Stimulated activated CD8-positive, alpha-beta memory T cell treated with anti-CD3 and anti-CD28 coated beads, Interleukin-4, amount 100 ng/mL, for 48 hours (primary cell): ENCODE measurements around the gene ADAM23.
"Not testable (repeated sequence)": the region's sequence is repeated elsewhere in the genome, so short reads cannot be mapped to it uniquely, and the experiment has no call there.

Source experiments
- DNase-seq: peaks from one replicate; pipeline ENCODE4 v3.0.0-alpha.2; 2020

ADAM23 gene, protein sequence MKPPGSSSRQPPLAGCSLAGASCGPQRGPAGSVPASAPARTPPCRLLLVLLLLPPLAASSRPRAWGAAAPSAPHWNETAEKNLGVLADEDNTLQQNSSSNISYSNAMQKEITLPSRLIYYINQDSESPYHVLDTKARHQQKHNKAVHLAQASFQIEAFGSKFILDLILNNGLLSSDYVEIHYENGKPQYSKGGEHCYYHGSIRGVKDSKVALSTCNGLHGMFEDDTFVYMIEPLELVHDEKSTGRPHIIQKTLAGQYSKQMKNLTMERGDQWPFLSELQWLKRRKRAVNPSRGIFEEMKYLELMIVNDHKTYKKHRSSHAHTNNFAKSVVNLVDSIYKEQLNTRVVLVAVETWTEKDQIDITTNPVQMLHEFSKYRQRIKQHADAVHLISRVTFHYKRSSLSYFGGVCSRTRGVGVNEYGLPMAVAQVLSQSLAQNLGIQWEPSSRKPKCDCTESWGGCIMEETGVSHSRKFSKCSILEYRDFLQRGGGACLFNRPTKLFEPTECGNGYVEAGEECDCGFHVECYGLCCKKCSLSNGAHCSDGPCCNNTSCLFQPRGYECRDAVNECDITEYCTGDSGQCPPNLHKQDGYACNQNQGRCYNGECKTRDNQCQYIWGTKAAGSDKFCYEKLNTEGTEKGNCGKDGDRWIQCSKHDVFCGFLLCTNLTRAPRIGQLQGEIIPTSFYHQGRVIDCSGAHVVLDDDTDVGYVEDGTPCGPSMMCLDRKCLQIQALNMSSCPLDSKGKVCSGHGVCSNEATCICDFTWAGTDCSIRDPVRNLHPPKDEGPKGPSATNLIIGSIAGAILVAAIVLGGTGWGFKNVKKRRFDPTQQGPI

DNA sequence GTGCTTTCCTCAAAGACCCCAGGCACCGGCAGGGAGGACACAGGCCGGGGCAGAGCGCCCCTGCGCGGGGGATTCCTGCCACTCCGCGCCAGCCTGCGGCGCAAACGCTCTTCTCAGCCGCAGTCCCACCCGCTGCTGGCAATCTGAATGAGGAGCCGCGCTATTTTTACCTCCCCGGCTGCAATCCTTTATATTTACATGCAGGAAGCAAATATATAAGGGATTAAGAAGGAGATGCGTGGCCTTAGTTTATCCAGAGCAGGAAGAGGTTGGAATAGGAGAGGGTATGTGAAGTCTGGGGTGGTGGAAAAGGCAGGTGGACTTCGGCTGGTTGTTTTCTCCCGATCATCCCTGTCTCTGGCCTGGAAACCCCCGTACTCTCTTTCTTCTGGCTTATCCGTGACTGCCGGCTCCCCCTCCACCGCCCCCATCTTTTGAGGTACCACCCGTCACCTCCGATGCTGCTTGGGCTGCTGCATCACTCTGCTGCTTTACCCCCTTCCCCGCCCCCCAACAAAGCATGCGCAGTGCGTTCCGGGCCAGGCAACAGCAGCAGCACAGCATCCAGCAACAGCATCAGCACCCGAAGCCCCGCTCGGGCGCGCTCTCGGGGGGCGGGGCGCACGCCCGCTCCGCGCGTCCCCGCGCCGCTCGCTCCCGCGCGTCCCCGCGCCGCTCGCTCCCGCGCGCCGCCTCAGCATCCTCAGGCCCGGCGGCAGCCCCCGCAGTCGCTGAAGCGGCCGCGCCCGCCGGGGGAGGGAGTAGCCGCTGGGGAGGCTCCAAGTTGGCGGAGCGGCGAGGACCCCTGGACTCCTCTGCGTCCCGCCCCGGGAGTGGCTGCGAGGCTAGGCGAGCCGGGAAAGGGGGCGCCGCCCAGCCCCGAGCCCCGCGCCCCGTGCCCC lies at the start of gene ADAM23:
Gene ADAM23, plus strand, starts transcription at position 700 of the 902 bp plus-strand sequence. CDS start 335 bp downstream, outside the sequence.
- peak; percentile 65 for DNase-seq

DNA sequence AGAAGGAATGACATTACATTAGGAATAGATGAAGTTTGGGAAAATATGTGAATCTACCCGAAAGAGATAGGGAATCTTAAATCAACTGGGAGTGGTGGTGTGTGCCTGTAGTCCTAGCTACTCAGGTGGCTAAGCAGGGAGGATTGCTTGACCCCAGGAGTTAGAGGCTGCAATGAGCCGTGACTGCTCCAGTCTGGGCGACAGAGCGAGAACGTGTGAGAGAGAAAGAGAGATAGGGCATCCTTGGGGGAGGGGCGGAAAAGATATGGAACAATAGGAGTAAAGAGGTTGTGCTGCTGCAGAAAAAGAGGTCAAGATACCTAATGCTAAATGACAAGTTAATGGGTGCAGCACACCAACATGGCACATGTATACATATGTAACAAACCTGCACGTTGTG lies 47.1 kb upstream of the ADAM23 start:
- DNase-seq = no peak

- not testable (repeated sequence) for DNase-seq
These were observed 40.3 kb upstream of the ADAM23 start for GRCh38 chr2:206402956-206403569.

DNA sequence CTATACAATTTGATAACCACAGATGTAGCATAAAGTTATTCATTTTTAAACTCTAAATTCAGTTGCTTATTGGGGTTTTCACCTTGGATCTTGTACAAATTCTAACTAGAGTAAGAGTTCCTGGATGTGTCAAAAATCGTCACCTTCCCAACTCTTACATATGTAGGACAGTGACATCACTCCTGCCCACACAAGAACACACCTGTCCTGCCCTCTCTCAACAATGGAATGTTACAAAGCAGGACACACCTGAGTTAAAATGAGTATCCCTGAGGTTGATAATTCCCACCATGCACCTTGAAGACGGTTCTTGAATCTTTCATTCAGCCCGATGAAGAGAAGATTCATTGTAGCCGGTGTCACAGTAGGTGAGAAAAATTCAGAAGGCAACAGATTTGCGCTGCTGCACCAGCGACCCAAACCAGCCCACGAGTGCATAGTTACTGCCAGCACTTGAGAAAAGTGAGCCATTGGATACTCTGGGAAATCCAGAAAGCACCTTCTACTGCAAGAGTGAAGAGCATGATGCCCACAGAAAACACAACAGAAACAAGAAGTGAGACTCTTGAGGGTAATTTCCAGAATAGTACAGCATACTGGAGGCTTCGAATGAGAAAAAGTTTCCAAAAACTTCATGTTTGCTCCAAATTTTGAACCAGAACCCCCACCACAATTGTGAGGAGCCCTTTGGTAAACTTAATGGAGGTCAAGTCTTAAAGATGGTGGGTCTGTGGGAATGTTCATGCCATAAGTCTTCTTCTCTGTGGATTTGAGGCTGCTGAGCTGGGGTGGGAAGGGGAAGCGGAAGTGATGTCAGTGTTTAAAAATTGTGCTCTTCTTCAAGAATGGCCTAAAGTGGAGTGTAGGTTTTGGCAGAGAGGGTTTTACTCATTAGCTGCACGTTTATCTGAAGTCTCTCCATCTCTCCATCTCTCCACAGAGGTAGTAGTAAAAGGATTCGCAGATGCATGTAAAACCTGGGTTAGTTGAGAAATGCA lies 34.7 kb upstream of the ADAM23 start:
- DNase-seq = no peak

GRCh38 chr2:206410714-206411113 lies 32.6 kb upstream of the ADAM23 start:
- no peak for DNase-seq

- no peak for DNase-seq
These were observed 27.6 kb upstream of the ADAM23 start for GRCh38 chr2:206415618-206416243.

DNA sequence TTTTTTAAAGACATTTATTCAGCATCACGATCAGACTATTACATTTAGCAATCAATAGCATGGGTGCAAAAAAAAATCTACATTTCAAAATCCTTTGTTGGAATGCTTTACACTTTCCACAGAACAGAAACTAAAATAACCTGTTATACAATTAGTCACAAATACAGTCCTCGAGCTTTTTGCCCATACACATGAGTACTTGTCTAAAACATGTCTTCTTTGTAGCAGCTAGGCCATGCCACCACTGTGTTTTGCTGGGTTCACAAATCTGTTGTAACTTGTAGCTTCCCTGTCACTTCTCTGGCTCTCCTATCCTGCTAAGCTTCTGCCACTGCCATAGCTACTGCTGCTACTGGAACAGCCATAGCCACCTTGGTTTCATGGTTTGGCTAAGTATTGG lies 24.4 kb upstream of the ADAM23 start:
- DNase-seq = no peak

GRCh38 chr2:206420721-206421120 lies 22.6 kb upstream of the ADAM23 start:
- DNase-seq = no peak

- no peak for DNase-seq
These were observed 20.8 kb upstream of the ADAM23 start for GRCh38 chr2:206422493-206422892.

- no peak for DNase-seq
These were observed 20.2 kb upstream of the ADAM23 start for GRCh38 chr2:206423147-206423546.

DNA sequence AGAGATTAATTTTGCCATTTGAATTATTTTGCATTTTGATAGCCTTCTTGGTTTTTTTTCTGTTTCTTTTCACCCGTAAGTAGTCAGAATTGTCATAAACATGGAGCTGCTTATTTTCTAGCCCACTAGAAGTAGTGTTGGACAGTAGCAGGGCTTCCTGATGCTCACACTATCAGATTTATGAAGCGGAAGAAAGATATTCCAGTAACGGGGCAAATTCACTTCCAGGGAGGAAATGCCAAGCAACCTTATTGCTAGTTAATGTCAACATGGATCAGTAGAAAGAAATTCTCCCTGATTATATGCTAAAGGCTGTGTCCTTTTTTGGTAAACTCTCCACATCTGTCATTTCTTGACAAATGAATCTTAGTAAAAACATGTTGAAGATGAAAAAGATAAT lies 19.2 kb upstream of the ADAM23 start:
- DNase-seq = no peak

GRCh38 chr2:206428783-206429182 lies 14.5 kb upstream of the ADAM23 start:
- no peak for DNase-seq

GRCh38 chr2:206430452-206430851 lies 12.9 kb upstream of the ADAM23 start:
- DNase-seq = no peak

- no peak for DNase-seq
These were observed 11.9 kb upstream of the ADAM23 start for GRCh38 chr2:206431439-206431838.

- no peak for DNase-seq
These were observed 10.9 kb upstream of the ADAM23 start for GRCh38 chr2:206432193-206433082.

- DNase-seq = no peak
These were observed 10.1 kb upstream of the ADAM23 start for GRCh38 chr2:206433190-206433589.

GRCh38 chr2:206433686-206434085 lies 9.6 kb upstream of the ADAM23 start:
- DNase-seq = no peak

DNA sequence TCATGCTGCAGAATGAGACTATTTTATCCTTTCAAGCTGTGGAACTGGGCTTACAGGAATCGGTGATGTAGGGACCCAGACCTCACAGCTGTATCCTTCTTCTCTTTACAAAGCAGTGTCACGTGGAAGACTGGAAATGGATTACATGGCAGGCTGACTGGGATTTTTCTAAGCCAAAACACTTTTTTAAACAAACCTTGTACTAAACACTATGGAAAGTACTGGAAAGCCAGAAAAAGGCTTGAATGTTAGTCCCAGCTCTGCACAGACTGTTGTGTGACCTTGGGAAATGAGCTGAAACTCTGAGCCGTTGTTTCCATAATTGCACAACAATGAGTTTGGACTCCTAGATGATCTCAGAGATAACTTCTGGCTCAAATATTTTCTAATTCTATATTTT lies 7.6 kb upstream of the ADAM23 start:
- no peak for DNase-seq

DNA sequence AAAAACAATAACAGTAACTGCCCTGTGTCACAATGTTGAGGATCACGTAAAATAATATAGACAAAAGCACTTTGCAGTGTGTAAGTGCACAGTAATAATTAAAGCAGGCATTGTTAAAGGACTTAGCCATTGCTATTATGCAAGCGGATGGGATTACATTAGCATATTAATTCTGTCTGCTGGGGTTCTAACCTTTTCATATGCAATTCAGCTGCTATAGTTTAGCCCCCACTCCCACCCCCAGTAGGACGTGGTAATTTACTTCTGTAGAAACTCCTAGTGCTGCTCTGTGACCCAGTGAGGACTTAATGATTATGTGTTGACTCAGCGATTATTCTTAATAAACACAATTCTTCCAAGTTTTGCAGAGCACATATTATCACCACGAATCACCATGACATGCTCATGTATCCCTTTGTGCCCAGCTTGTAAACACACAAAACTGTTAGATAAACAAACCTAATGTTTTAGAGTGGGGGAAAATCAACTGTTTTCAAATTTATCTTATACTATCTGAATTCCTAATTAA lies 5.1 kb upstream of the ADAM23 start:
- DNase-seq = no peak
